IPS-18c (cell line): ENCODE data around the gene HEG1.

ENCODE experiments used
- H3K4me3 ChIP-seq: 2 replicates; pipeline ENCODE4 v1.7.0; 2013; ENCODE audit warnings: low read depth, mild to moderate bottlenecking, low read length, moderate library complexity; ENCODE audit not compliant: insufficient read depth
- H3K9me3 ChIP-seq: one replicate; pipeline ENCODE4 v1.6.1; 2013; ENCODE audit warnings: mild to moderate bottlenecking, low read length, moderate library complexity; ENCODE audit not compliant: control insufficient read depth, insufficient read depth

HEG1 gene

GRCh38 chr3:124924741-124925140 is 131.1 kb downstream of the HEG1 start:
- H3K4me3 ChIP-seq, result no peak overlapping the region
- no peaks in the 10 kb centered on the region for H3K9me3 ChIP-seq

GRCh38 chr3:124923833-124924232 is 132.0 kb downstream of the HEG1 start:
- no peaks in the 10 kb centered on the region for H3K9me3 ChIP-seq
- H3K4me3 ChIP-seq, result no peak overlapping the region

GRCh38 chr3:124920718-124921117 is 135.1 kb downstream of the HEG1 start:
- H3K4me3 ChIP-seq, result no peak overlapping the region

GRCh38 chr3:124919756-124920155 is 136.0 kb downstream of the HEG1 start:
- H3K4me3 ChIP-seq, result no peak overlapping the region
- no peaks in the 10 kb centered on the region for H3K9me3 ChIP-seq

More at GRCh38 chr3:124920718-124921117, 135.1 kb downstream of the HEG1 start:
- no peaks in the 10 kb centered on the region for H3K9me3 ChIP-seq

GRCh38 chr3:124918524-124918923 is 137.3 kb downstream of the HEG1 start:
- Histone ChIP-seq H3K4me3 (no peak overlapping the region), H3K9me3 (no peaks in the 10 kb centered on the region)

GRCh38 chr3:124916837-124917409 is 138.9 kb downstream of the HEG1 start:
- Histone ChIP-seq H3K4me3 (no peak overlapping the region), H3K9me3 (no peaks in the 10 kb centered on the region)
